Endothelial cell of umbilical vein (primary cell): ENCODE measurements around the gene TCP11X2.
"Not testable (repeated sequence)": the region's sequence is repeated elsewhere in the genome, so short reads cannot be mapped to it uniquely, and the experiment has no call there.

ENCODE experiments used
- JUN ChIP-seq: IDR thresholded peaks from 2 replicates; pipeline ENCODE4 v1.6.1; 2011; ENCODE audit warnings: borderline replicate concordance, low read depth; ENCODE audit not compliant: insufficient read length, insufficient read depth
- MYC ChIP-seq: IDR thresholded peaks from one replicate; pipeline ENCODE4 v1.6.1; 2011; ENCODE audit warnings: mild to moderate bottlenecking, low read depth, low read length
- POLR2A ChIP-seq: IDR thresholded peaks from 2 replicates; pipeline ENCODE4 v1.6.1; 2012; ENCODE audit warnings: low read depth, mild to moderate bottlenecking, control low read depth, low read length
- TF ChIP-seq, protein P1 (sequence below), 2 donors: IDR thresholded peaks; 1 replicate in 1 of 2; 2 replicates in 1 of 2; pipeline ENCODE4 v1.5.1; 2011; ENCODE audit warnings: low read length in 2 of 2, mild to moderate bottlenecking in 2 of 2, moderate library complexity in 2 of 2, control low read depth in 1 of 2, inconsistent platforms in 1 of 2, low read depth in 1 of 2; ENCODE audit not compliant: insufficient read depth in 1 of 2; ENCODE audit errors: extremely low read depth in 1 of 2

DNA sequence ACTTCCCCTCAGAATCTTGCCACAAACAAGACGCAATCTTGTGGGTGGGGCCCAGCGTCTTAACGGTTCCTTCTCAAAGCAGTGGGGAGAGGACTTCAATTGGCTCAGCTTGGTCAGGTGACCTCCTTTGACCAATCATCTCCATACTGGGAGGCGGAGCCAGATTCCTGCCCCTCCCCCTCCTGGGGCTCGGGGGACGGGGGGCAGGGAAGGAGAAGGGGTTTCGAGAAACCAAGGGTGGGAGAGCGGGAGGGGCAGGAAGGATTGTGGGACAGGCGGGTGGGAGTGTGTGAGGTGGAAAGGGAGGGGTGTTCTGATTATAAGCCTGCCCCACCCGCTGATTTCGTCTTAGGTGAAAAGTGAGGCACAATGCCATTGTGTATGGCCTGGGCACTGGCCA, 31.7 kb downstream of the TCP11X2 start, which contains the start of gene NXF2B:
- TF ChIP-seq, protein P1, sequence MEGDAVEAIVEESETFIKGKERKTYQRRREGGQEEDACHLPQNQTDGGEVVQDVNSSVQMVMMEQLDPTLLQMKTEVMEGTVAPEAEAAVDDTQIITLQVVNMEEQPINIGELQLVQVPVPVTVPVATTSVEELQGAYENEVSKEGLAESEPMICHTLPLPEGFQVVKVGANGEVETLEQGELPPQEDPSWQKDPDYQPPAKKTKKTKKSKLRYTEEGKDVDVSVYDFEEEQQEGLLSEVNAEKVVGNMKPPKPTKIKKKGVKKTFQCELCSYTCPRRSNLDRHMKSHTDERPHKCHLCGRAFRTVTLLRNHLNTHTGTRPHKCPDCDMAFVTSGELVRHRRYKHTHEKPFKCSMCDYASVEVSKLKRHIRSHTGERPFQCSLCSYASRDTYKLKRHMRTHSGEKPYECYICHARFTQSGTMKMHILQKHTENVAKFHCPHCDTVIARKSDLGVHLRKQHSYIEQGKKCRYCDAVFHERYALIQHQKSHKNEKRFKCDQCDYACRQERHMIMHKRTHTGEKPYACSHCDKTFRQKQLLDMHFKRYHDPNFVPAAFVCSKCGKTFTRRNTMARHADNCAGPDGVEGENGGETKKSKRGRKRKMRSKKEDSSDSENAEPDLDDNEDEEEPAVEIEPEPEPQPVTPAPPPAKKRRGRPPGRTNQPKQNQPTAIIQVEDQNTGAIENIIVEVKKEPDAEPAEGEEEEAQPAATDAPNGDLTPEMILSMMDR (IDR thresholded peaks at IDR 0.05; ENCODE audit: extremely low read depth in 1 of 2, insufficient read depth in 1 of 2, low read depth in 1 of 2, low read length in 2 of 2): not testable (repeated sequence)
- not testable (repeated sequence) for TF ChIP-seq MYC, POLR2A, JUN
